GM21447 (cell line): ENCODE results near the gene ESRP2.

Source experiments
- ATAC-seq: cut with Tn5 transposase; IDR thresholded peaks from one replicate; pipeline ENCODE4 v1.9.1; 2021; ENCODE audit not compliant: unreplicated experiment

ESRP2 gene

GRCh38 chr16:68235887-68236136 lies at the start of gene ESRP2:
Gene ESRP2 (minus strand): TSS chr16:68236127. CDS start chr16:68236045, 82 bp downstream.
- ATAC-seq = no peak

- no peak for ATAC-seq
Measured at GRCh38 chr16:68285683-68286082, 49.8 kb upstream of the ESRP2 start.

- peak; percentile 65 for ATAC-seq
Measured at GRCh38 chr16:68284847-68285246, 48.9 kb upstream of the ESRP2 start.

GRCh38 chr16:68283801-68284598 lies 48.1 kb upstream of the ESRP2 start:
- ATAC-seq = no peak

GRCh38 chr16:68283346-68283745 lies 47.4 kb upstream of the ESRP2 start:
- no peak for ATAC-seq

- no peak for ATAC-seq
Measured at GRCh38 chr16:68282064-68282452, 46.1 kb upstream of the ESRP2 start.

- ATAC-seq = no peak
Measured at GRCh38 chr16:68281368-68282063, 45.6 kb upstream of the ESRP2 start.

GRCh38 chr16:68279726-68280558 lies 44.0 kb upstream of the ESRP2 start:
- ATAC-seq = no peak

GRCh38 chr16:68276223-68276622 lies 40.3 kb upstream of the ESRP2 start:
- ATAC-seq = no peak

- ATAC-seq = peak; percentile 57
Measured at GRCh38 chr16:68275611-68276191, 39.8 kb upstream of the ESRP2 start.

GRCh38 chr16:68274441-68274840 lies 38.5 kb upstream of the ESRP2 start:
- no peak for ATAC-seq

GRCh38 chr16:68273896-68274295 lies 38.0 kb upstream of the ESRP2 start:
- no peak for ATAC-seq

GRCh38 chr16:68273459-68273858 lies 37.5 kb upstream of the ESRP2 start:
- ATAC-seq = no peak

GRCh38 chr16:68272507-68273209 lies 36.7 kb upstream of the ESRP2 start:
- no peak for ATAC-seq

- ATAC-seq = no peak
Measured at GRCh38 chr16:68270353-68270752, 34.4 kb upstream of the ESRP2 start.

GRCh38 chr16:68269793-68270192 lies 33.9 kb upstream of the ESRP2 start:
- ATAC-seq = no peak

GRCh38 chr16:68267612-68268405 lies 31.9 kb upstream of the ESRP2 start:
- ATAC-seq = no peak

- ATAC-seq = peak; percentile 20
Measured at GRCh38 chr16:68265078-68265920, 29.4 kb upstream of the ESRP2 start.
